Skeletal muscle cell (primary cell): ENCODE data around the gene RASGRP3.

Experiments used
- DNase-seq: peaks from one replicate; pipeline ENCODE4 v3.0.0-alpha.2; 2010; ENCODE audit warnings: low read depth
- H3K4me3 ChIP-seq: 2 replicates; pipeline ENCODE4 v1.5.1; 2011; ENCODE audit warnings: low read depth, mild to moderate bottlenecking, control low read depth, low read length, moderate library complexity

The RASGRP3 gene

DNA sequence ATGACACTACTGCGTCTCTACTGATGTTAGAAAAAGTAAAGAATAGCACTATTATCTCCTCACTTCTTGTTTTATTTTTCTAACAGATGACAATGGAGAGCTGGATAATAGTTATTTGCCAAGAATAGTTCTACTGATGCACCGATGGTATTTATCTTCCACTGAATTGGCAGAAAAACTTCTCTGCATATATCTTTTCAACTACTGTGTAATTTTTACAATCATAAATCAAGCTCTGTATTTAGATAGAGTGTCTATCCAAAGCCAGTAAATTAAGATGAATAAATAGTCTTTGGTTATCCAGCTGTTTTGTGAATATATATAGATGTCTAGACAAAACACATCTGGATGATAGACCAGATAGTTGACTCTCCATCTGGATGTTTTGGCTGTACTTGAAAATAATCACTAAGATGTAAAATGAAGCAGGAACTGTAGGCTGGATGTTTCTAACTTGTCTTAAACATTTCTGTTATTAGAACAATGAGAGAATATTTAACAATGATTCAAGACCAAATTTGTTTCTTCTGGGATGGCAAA, 40.1 kb downstream of the RASGRP3 start:
- no peak for DNase-seq
- no peak overlapping the region for H3K4me3 ChIP-seq

DNA sequence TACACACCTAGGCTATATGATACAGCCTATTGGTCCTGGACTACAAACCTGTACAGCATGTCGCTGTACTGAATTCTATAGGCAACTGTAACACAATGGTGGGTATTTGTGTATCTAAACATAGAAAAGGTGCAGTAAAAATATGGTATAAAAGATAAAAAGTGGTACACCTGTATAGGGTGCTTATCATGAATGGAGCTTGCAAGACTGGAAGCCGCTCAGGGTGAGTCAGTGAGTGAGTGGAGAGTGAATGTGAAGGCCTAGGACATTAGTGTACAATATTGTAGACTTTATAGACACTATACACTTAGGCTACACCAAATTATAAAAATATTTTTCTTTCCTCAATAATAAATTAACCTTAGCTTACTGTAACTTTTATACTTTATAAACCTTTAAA, 41.8 kb downstream of the RASGRP3 start:
- no peak overlapping the region for H3K4me3 ChIP-seq
- no peak for DNase-seq

DNA sequence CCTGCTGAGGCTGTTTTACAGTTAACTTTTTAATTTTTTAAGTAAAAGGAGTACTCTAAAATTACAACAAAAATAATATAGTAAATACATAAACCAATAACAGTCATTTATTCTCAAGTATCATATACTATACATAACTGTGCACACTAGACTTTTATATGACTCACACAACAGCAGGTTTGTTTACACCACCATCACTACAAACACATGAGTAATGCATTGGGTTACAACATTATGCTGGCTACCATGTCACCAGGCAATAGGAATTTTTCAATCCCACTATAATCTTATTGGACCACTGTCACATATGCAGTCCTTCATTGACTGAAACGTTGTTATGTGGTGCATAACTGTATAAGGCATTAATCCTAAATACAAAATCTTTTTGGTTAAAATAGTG, 42.5 kb downstream of the RASGRP3 start:
- DNase-seq, result no peak

GRCh38 chr2:33521791-33522281, 45.4 kb downstream of the RASGRP3 start:
- H3K4me3 ChIP-seq, result no peak overlapping the region
- peak; percentile 92 for DNase-seq

More for the DNA sequence above, 42.5 kb downstream of the RASGRP3 start:
- H3K4me3 ChIP-seq, result no peak overlapping the region

DNA sequence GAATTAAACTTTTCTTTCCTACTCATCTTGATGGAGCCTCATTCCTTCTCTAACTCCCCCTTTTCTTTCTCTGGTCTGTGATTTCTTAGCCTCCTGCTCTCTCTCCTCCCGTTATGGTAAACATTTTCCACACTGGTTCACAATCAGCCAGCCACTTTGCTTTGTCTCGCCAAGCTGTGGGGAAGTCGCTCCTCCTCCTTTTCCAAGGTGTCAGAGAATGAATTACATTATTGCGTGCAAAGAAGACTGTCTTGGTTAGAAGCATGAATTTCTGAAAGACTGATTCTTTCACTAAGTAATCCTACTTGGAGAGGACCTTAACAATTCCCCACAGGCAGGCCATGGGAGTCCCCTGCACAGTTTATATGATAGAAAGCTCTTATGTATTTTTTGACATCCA, 46.1 kb downstream of the RASGRP3 start:
- DNase-seq, result no peak
- H3K4me3 ChIP-seq, result no peak overlapping the region

GRCh38 chr2:33525666-33526065, 49.2 kb downstream of the RASGRP3 start:
- H3K4me3 ChIP-seq, result no peak overlapping the region
- DNase-seq, result no peak

GRCh38 chr2:33526132-33526531, 49.7 kb downstream of the RASGRP3 start:
- DNase-seq, result no peak
- H3K4me3 ChIP-seq, result no peak overlapping the region

DNA sequence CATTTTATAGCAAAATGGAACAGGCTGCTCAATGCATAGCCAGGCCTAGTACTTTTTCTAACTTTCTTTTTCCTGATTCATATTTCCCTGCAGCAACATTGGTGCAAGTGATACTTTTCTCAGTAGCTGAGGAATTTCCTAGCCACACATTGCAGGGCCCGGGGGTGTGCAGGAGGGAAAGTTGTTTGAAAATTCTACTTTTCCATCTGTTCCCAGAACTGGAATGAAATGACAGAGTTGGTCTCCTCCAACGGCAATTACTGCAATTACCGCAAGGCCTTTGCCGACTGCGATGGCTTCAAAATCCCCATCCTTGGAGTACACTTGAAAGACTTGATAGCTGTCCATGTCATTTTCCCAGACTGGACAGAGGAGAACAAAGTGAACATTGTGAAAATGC, 50.5 kb downstream of the RASGRP3 start:
- DNase-seq, result no peak
- H3K4me3 ChIP-seq, result no peak overlapping the region

GRCh38 chr2:33528441-33528950, 52.0 kb downstream of the RASGRP3 start:
- no peak overlapping the region for H3K4me3 ChIP-seq

DNA sequence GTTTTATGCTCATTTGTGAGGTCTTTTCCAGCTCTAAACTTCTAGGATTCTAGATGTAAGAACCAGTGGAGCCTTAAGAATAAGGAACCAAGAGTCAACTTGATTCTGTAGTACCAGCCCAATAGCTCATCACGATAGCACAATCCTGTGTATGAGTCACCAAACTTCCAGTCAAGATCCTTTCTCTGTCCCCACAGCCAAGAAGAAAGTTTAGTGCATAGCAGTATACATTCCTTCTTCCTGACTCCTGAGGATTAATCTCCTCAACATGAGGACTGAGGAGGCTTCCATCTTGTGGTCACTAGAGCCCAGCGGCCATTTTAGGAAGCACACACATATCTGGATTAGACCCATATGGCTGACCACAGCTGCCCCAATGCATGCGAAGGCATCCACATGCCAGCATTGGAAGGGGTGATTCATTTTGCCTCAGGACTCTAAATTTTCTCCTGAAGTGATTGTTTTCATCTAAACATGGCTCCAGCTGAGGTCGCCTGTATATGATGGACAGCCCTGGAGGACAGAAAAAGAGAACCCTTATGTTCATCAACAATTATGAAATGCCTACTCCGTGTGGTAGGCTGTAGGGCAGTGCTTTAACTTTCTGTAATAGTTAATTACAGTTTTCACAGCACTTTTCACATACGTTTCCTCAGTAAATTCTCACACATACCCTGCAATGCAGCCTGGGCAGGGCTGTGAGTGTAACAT, 53.5 kb downstream of the RASGRP3 start:
- H3K4me3 ChIP-seq, result no peak overlapping the region
- DNase-seq, result peak; percentile 82

More at GRCh38 chr2:33528441-33528950, 52.0 kb downstream of the RASGRP3 start:
- DNase-seq, result no peak

GRCh38 chr2:33530690-33531548, 54.5 kb downstream of the RASGRP3 start:
- H3K4me3 ChIP-seq, result no peak overlapping the region
- no peak for DNase-seq

DNA sequence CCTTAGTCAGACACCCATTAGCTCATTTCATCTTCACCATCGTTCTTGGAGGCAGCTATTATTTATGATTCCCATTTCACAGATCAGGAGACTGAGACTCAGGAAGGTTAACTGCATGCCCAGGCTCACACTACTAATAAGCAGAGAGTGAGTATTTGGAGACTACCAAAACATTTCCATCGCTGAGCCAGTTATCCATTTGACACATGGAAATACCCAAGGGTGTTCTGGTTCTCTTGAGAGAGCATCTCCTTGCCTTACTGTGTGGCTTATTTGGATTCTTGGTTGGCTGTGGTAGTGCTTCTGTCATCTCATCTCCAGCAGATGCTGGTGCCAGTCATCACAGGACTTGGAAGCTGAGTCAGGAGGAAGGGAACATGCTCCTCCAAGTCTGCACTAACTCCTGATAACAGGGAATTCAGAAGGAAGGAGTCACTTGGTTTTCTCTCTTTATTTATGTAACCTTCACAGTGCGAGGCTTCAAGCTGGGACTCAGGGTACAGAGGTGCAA, 55.2 kb downstream of the RASGRP3 start:
- H3K4me3 ChIP-seq, result no peak overlapping the region
- DNase-seq, result no peak

DNA sequence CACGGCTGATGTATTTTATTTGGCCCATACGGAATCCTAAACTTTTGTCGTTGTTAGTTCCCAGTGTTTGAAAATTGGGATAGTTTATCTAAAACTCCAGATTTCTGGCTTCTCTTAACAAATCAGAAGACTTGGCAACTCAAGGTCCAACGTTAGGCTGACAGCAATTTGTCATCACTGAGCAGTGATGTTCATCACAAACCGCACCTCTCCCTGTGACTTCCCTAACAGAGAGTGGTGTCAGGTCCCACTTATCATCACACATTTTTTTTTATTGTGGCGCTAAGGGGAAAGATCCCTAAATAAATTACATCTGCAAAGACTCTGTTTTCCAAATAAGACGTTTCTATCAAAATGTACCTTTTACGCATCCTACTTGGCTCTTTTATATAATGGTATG, 55.7 kb downstream of the RASGRP3 start:
- no peak overlapping the region for H3K4me3 ChIP-seq
- no peak for DNase-seq

DNA sequence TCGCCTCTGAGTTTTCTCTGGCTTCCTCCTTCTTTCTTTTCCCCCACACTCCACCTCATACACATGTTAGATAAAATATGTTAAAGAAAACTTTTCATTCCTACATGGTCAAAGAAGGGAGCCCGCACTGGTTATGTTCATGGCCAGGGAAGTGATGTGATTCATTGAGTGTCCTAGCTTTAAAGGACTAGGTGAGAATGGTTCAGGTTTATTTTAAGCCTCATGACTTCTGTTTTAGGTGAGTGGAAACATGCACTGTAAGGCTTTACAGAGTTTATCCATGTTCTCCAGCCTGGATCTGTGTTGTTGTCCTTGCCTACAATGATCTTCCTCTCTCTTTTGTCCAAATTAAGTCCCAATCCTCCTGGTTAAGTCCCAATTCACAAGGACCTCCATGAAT, 56.5 kb downstream of the RASGRP3 start:
- H3K4me3 ChIP-seq, result no peak overlapping the region
- no peak for DNase-seq

DNA sequence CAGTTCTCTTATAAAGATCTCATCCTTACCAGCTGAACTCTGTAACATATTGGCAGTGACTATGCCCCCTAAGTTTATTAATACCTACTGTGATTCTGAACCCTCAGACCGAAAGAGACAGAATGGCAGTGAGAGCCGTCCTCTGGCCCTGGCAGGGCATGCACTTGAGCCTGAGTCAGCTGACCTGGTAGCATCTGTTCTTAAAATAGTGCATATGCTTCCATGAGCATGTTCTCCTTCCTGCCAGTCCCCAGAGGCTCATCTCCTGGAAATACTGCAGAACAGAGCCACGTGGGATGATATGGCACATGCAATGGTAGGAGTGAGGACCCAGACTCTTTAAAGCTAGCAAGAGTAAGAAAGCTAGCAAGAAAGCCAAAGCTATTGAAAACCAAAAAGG, 59.0 kb downstream of the RASGRP3 start:
- no peak overlapping the region for H3K4me3 ChIP-seq
- DNase-seq, result no peak

DNA sequence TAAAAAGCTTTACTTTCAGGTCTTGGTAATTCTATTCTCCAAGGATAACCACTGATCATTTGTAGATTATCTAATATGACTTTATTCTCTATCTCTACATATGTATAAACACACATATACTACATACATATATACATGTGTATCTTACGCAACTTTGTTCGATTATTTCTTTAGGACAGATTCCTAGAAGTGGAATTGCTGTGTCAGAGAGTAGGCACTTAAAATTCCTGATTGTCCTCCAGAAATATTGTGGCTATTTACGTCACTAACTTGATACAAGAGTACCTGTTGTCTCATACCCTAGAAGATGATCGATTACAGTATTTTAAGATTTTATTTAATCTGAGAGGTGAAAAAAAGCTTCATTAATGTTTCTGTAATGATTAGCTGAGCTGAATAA, 64.8 kb downstream of the RASGRP3 start:
- no peak overlapping the region for H3K4me3 ChIP-seq
- no peak for DNase-seq

GRCh38 chr2:33550206-33550605, 73.8 kb downstream of the RASGRP3 start:
- no peak overlapping the region for H3K4me3 ChIP-seq

DNA sequence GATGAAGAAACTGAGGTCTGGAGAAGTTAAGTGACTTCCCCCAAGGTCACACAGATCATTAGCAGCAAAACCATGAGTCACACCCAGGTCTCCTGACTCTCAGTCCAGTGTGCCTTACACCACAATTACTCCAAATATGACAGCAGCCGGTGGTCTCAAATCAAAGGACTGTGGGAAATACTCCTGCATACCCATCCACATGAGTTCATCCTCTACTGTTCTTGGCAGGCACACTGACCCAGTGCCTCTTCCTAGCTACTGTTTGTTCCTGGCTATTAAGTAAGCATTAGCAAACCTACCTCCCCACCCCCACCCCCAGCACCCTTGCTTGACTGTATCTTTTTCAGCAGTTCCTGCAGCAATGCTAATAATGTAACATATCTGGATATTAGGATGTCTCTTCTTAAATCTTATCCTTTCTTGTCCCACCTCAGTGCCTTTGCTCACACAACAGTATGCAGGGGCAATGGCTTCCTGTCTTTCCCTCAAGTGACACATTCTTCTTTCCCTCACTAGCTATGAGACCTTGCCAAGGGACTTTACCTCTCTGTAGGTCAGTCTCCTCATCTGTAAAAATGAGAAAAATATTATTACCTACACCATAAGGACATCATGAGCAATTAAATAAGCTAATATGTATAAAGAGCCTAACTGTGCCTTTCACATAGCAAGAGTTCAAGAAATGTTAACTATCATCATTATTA, 76.5 kb downstream of the RASGRP3 start:
- peak; percentile 49 for DNase-seq
- H3K4me3 ChIP-seq, result no peak overlapping the region

More at GRCh38 chr2:33550206-33550605, 73.8 kb downstream of the RASGRP3 start:
- no peak for DNase-seq

- no peak overlapping the region for H3K4me3 ChIP-seq
- DNase-seq, result no peak
Measured at GRCh38 chr2:33555681-33556080, 79.2 kb downstream of the RASGRP3 start.
